DMS79 treated with DMSO at 0.1 percent for 48 hours (cell line): ENCODE measurements around the gene LDB3.

Experiments
- DNase-seq: peaks from one replicate; lab custom pipeline; 2025; lab: John Stamatoyannopoulos, UW

The LDB3 gene

DNA sequence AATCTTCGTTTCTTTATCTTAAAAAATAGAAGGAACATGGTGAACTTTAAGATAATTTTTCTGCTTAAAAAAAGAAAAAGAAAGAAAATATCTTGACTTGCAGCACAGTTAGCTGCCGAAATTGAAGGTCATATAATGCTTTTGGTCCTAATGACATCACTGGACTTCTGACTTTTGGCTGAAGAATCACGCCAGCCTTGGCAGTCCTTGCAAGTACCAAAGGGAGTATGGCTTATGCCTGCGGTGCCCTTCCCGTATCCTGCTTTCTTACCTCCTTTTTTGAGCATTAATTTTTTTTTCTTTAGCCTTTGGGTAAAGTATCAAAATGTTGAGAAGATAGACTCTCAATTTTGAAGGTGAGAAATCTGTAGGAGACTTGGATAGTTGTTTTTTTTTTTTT is 95.1 kb downstream of the LDB3 start:
- DNase-seq, result no peak

DNA sequence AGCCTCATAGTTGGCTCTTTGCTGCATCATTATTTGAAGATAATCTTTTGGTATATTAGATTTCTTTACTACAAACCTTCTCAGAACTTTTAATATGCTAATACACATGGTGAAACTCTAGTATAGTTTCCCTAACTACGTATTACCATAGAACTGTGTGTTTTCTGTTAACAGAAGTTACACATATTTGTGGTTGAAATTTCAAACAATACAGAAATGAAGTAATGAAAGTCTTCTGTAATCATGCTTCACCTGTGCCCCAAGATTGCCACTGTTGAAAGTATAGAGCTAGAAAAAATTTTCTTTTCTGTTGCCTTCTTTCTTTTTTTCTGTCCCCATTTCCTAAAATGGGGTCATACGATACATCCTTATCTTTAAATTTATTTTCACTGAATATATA is 97.2 kb downstream of the LDB3 start:
- no peak for DNase-seq

DNA sequence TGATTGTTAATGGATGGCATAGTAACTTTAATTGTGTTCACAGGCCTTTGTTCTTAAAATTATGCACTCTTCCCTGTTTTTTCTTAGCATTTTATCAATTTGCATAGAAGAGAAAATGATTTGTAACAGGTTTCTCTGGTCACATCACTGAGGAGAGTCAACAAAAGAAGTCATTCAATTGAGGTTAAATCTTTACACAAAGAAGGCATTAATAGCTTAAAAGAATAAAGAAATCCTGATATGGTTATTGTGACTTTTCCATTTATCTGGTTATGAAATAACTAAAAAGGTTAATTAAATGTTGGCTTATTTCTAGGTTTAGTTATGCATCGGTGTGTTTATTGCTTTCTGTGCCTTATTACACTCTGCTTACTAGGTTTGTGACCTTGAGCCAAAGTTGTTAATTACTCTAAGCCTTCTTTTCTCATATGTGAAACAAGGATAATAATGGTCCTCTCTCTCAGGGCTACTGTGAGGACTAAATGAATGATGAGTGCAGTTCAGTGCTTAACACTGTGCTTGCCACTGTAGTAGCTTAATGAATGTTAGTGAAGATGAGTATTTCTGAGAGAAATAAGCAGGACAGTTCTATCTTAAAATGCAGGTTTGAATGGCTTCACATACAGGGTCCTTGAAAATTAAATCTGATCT is 100.2 kb downstream of the LDB3 start:
- DNase-seq, result no peak

DNA sequence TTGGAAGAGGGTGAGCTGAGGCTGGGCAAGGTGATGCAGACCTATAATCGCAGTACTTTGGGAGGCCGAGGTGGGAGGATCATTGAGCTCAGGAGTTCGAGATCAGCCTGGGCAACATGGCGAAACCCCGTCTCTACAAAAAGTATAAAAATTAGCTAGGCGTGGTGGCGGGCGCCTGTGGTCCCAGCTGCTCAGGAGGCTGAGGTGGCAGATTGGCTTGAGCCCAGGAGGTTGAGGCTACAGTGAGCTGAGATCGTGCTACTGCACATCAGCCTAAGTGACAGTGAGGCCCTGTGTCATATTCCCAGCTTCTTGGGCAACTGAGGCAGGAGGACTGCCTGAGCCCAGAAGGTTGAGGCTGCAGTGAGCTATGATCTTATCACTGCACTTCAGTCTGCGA is 101.7 kb downstream of the LDB3 start:
- DNase-seq, result no peak

DNA sequence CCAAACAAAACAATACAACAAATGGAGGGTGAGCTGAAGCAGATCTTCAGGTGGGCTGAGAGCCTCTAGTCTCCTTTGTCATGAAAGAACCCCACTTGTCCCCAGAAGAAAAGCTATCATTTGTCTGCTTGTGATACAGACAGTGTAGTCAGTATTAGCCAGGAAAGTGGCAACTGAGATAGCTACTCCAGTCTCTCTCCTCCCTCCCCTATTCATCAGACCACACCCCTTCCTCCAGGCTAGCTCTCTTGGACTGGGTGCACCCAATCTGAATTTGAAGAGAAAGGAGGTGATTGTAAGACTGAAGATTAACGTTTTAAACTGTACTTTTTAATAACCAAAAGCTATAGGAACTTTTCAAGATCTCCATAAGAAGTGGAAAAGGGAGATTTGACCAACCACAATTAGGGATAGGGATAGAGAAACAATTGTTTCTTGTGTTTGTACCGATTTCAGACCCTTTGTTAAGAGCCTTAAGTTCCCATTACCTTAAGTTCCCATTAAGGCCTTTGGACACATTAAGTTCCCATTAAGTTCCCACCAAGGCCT is 102.2 kb downstream of the LDB3 start:
- no peak for DNase-seq

DNA sequence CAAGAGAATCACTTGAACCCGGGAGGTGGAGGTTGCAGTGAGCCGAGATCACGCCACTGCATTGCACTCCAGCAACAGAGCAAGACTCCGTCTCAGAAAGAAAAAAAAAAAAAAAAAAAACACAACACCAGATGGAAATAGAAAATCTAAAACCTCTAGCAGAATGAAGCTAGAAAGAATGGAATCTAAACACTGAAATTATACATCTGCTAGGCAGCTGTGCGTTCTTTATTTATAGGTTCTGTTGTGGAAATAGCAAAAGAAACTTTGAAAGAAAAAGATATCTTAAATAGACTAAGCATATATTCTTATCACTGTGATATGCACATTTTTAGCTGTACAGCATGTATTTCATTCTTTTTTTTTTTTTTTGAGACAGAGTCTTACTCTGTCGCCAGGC is 105.2 kb downstream of the LDB3 start:
- DNase-seq, result no peak

DNA sequence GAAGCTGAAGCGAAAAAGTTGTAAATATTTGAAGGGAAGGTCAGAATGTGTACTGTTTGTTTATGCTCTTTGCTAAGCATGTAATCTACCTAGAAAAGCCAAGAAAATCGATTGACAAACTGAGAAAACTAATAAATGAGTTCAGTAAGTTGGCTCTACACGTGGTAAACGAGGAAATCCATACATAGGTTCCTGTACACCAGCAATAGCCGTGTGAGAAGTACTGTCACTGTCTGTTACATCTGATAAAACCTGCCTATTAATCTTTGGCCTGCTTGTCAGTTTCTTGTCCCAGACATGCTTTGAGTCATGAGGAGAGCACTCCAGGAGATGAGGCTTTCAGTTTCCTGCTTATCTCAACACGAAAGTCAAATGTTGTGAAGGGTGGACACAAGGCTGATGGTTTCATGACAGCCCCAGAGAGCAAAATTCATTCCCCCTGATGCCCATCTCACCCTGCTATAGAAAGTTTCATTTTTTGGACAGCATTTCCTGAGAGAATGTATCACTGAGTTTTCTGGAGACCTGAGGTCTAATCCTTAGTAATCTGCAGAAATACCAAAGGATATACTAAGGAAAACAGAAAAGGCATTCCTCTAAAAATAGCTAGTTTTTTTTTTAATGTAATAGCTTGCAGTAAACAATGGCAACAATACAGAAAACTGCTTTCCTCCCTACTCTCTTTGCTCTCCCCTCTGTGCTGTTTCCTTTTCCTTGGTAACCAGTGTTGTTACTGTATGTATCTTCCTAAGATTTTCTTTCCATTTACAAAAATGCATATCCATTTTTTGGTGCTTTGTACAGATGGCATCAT is 107.0 kb downstream of the LDB3 start:
- DNase-seq, result no peak

DNA sequence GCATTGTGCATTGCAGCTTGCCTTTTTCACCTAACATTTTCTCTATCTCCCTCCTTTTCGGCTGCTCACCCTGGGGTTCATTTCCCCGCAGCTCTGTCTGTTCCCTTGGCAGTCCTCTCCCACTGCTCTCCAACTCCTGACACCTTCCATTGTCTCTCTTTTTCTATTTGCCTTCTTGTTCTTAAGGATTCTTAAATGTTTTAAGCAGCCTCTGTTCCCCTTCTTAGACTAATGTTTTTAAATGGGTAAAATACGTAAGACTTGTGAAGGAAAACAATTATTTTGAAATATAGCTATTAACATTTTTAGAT is 107.5 kb downstream of the LDB3 start:
- DNase-seq, result no peak

DNA sequence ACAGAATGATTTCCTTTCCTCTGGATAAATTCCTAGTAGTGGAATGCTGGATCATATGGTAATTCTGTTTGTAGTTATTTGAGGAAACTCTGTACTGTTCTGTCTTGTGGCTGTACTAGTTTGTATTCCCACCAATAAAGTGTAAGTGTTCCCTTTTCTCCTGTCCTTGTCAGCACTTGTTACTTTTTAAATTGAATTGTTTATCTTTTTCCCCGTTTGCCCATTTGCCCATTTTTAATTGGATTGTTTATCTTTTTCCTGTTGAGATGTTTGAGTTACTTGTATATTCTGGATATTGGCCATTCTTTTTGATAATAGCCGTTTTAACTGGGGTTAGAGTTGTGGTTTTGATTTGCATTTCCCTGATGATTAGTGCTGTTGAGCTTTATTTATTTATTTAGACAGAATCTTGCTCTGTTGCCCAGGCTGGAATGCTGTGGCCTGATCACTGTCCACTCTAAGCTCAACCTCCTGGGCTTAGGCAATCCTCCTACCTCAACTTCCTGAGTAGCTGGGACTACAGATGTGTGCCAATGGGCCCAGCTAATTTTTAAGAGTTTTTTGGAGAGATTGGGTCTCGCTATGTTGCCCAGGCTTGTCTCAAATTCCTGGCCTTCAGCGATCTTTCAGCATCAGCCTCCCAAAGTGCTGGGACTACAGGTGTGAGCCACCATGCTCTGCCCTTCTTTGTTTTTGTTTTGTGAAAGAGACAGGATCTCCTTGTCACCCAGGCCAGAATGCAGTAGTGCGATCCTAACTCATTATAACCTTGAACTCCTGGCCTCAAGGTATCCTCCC is 111.1 kb downstream of the LDB3 start:
- no peak for DNase-seq

DNA sequence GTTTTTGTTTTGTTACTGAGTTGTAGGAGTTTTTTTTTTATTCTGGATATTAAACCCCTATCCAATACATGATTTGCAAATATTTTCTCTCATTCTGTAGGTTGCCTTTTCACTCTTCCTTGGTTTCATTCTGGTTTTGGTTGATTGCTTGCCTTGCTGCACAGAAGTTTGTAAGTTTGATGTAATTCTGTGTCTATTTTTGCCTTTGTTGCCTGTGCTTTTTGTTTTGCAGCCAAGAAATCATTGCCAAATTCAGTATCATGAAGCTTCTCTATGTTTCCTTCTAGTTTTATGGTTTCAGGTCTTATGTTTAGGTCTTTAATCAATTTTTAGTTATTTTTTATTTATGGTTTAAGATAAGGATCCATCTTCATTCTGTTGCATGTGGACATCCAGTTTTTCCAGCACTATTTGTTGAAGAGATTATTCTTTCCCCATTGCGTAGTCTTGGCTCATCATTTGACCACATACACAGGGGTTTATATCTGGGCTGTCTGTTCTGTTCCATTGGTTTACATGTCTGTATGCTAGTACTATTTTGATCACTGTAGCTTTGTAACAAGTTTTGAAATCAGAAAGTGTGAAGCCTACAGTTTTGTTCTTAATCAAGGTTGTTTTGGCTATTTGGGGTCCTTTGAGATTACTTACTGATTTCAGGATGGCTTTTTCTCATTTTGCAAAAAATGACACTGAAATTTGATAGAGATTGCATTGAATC is 114.5 kb downstream of the LDB3 start:
- DNase-seq, result no peak

DNA sequence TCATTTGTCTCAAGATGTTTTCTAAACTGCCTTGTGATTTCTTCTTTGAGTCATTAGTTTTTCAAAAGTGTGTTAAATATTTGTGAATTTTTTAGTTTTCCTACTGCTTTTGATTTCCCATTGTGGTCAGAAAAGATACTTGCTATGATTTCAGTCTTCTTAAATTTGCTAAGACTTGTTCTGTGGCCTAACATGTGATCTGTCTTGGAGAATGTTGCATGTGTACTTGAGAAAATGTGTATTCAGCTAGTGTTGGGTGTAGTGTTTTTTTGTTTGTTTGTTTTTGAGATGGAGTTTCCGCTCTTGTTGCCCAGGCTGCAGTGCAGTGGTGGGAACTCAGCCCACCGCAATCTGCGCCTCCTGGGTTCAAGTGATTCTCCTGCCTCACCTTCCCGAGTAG is 116.7 kb downstream of the LDB3 start:
- no peak for DNase-seq
